Stimulated activated CD8-positive, alpha-beta memory T cell treated with anti-CD3 and anti-CD28 coated beads, Interleukin-2, amount 100 ng/mL, for 48 hours (primary cell): ENCODE measurements around the gene DKK1.
"Not testable (repeated sequence)": the region's sequence is repeated elsewhere in the genome, so short reads cannot be mapped to it uniquely, and the experiment has no call there.

Experiments used
- DNase-seq, 2 donors: peaks; one replicate each; pipeline ENCODE4 v3.0.0-alpha.2; 2020; ENCODE audit warnings: low read depth in 2 of 2

Gene DKK1

DNA sequence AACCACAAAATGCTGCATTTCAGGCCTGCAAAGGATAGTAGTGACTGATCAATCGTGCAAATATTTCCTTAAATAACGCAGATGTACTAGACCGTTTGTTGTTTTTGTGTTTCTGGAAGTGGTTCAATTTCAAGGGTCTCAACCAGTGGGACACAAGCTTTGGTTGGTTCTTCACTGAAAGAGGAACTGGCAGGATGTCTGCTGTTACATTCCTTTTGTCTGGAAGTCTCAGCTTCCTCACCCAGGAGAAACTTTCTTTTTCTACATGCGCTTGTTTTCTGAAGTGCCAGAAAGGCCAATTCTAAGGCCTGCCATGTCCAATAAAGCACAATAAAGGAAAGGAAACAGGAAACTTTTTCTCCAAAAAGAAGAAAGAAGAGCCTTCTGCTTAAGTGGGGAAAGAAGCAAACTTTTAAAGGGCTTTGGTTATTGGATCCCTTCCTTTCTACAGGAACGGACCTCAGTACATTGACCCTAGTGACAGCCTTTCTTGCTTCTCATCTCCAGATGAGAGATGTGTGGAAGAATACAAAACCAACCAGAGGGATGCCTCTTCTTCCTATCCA, 4.1 kb downstream of the DKK1 start:
- no peak for DNase-seq

DNA sequence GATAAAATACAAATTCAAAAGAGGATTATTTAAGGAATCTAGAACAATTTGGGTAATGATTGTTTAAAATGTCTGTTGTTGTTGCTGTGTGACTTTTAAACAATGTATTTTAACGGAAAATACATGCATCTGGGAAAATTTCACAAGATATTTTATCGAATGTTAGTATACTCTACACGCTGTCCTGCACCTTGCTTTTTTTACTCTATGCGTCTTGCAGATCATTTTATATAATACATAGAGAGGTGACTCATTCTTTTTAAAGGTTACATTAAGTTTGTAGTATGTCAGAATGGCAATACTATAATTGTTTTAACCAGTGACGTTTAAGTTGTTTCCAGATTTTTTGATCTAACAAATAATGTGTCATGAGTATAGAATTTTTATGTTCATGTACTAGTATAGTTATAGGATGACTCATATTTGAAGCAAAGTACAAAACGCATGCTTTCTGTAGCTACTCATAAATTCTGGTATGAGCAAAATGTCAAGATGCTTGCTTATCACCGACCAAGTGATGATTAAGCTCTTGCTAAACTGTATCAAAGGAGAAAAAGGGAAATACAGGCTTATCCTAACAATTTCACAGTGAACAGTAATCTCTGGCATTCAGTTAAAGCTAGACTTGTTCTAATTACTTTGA, 4.9 kb downstream of the DKK1 start:
- DNase-seq, result no peak

DNA sequence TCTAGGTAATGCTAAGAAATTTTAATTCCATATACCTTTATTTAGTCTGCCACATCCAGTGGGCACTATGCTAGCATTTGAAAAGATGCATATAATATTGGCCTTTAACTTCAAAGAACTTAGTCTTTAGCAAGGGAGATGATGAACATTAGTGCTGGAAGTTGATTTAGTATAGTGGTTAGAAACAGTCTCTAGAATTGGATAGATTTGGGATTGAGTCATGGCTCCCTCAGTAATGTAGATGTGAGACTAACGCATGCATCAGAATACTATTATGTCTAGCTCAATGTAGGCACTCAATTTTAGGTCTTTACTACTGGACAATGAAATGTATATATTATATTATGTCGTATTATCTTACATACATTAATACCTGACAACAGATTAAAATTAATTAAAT, 5.8 kb downstream of the DKK1 start:
- DNase-seq, result no peak

DNA sequence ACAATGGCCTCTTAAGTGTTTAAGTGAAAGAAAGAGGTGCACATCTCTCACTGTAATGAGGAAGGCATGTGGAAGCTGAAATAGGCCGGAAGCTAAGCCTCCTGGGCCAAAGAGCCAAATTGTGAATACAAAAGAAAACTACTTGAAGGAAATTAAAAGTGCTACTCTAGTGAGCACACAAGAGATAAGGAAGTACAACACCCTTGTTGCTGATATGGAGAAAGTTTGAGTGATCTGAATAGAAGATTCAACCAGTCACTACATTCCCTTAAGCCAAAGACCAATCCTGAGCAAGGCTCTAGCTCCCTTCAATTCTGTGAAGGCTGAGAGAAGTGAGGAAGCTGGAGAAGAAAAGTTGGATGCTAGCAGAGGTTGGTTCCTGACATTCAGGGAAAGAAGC, 8.2 kb downstream of the DKK1 start:
- DNase-seq, result no peak

DNA sequence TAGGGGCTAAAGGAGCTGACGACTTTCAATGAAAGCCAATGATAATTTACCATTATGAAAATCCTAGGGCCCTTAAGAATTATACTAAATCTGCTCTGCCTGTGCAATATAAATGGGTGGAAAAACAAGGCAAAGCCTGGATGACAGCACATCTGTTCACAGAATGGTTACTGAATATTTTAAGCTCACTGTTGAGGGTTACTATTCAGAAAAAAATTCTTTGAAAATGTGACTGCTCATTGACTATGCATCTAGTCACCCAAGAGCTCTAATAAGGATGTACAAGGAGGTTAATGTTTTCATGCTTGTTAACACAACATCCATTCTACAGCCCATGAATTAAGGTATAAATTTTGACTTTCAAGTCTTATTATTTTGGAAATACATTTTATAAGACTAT, 8.9 kb downstream of the DKK1 start:
- DNase-seq, result no peak

DNA sequence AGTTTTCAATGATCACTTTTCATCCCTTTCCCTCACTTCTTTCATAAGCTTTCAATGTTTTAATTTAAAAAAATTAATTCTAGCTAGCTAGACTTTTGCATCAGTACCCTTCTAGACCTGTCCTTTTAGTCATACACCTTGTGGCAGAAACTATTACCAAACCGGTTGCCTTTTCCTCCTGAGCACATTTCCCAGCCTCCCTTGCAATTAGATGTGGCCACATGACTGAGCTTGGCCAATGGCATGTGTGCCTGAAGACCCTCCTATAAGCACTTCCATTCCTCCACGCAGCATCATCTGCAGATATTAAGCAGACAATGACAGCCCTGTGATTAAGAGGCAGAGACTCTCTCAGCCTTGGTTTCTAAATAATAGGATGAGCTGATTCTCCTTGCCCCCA, 12.3 kb downstream of the DKK1 start:
- DNase-seq, result no peak

DNA sequence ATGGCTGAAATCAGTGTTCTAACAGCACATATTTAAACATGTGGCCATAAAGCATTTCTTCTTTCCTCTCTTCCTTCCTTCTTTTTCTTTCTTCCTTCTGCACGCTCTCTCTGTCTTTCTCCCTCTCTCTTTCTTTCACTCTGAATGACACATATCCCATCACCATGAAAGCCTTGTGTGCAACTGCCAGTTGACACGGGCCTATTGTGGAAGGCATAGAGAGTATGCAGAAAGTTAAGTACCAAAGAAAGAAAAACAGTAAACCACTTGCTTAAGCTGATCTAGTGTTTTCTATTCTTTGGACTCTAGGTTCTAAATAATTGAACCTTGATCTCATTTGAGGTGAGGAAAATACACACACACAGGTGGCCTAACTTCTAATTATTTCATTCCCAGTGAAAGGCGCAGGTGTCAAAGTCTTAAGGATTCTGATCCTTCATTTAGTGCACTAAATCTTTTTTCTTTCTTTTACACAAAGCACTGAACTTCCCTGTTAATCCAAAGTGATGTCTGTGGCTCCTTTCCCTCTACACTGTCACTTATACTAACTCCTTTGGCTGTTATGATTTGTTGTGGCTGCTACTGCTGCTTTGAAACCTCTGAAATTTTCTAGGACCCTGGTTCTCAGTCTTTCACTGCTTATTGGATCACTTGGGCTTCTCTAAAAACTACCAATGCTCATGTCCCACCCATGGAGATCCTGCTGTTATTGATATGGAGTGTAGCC, 17.7 kb downstream of the DKK1 start:
- DNase-seq, result no peak

DNA sequence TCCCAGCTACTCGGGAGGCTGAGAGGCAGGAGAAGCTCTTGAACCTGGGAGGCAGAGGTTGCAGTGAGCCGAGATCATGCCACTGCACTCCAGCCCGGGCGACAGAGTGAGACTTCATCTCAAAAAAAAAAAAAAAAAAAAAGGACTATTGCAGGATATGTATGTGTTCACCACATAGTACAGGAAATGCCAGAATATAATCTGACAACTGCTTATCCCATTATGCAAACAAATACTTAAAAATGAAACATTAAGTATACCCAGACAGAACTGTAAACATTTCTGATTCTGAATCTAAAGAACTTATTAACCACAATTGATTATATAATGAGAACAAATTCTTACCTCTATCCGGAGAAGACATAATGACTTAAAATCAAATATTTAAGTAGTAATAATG, 18.7 kb downstream of the DKK1 start:
- DNase-seq, result no peak

DNA sequence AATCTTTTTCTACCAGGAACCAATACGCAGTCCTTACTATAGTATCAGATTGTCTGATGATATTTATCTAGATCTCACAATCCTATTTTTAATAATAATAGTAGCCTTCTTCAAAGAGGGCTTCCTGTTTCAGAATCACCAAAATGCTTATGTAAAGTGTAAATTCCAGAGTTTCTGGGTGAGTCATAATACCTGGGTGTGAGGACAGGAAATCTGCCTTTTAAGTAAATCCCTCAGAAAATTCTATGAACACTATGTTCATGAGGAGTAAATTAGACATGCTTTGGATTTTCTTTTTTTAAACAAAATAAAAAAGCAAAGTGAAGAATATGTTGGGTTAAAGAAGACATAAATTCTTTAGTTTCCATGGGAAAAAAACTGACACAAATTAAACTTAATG, 20.5 kb downstream of the DKK1 start:
- no peak for DNase-seq

DNA sequence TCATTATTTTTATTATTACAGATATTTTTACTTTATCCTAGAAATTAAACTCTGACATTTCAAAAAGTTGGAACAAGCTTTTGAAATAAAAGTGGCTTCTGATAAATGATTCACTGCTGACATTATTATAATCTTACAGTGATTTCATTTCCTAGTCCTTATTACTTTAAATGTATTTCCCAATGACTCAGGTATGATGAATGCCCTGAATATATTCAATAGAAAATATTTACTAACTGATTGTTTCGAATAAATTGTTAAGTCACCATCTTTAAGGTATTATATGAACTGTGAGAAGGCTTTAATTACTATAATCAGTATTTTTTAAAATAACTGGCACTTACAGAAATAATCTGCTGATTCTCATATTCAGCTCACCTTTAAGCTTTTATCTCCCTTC, 21.6 kb downstream of the DKK1 start:
- no peak for DNase-seq

DNA sequence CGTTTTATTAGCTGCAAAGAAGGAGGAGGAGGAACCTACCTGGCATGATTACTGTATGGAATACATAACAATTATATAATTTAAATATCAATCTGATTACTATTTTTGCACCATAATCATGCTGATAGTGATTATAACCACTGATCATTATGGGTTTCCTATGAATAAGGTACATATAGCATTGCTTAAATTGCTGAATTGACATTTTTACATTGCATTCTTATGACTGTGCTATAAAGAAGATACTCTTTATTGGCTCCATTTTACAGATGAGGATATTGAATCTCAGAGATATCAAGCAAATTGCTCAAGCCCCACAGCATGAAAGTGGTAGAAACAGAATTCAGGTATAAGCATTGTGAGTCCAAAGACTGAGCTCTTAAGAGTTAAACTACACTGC, 23.1 kb downstream of the DKK1 start:
- no peak for DNase-seq

DNA sequence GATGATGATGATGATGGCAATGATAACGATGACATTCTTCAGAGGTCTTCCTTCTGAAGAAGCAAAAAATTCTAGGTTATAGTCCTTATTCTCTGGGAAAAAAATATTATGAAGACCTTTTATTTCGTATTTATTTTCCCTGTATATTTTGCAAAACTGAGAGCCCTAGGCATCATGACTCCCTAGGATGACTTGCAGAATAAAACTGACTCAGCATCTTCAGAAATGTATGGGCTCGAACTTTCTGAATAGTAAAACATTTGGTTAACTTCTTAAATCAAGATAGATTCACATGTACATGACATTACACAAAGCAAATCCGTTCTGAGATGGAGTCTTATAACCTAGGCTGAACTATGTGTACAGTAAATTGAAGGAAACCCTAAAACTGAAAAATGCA, 29.4 kb downstream of the DKK1 start:
- DNase-seq, result no peak

DNA sequence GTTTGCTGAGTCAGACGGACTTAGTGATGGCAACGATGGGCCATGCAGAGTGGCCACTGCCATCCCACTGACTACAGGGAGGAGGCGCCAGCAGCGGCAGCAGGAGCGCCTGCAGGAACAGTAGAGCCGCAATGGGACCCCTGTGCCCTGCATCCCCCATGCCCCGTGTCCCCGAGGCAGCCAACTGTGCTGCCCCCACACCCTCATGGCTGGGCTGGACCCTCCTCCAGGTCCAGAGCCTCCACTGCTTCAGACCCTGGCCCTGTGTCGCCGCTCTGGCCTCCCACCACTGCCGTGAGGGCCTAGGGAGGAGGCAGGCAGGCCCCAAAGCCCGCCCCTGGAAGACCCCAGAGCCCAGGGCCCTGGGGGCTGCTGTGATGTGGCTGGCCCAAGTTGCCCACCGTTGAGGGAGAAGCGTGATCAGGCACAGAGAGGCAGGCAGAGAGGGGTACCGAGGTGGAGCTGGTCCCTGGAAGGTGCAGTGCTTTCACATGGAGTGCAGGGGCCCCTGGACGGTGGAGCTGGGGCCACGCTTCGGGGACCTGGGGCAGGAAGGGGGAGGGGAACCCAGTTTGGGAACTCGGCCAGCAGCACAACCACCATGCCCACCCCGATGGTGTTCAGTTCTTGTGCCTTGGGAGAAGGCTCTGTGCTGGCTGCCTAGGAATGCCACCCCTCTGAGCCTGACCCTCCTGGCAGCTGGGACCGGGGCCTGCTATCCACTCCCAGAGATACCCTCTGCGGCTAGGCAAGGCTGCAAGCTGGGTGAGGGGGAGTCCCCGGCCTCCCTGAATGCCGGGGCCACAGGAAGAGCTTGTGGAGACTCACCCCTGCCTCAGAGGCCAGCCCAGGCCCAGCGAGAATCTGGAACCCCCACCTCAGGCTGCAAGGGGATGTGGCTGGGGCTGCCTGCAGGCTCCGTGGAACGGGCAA, 32.6 kb downstream of the DKK1 start:
- DNase-seq, result no peak

DNA sequence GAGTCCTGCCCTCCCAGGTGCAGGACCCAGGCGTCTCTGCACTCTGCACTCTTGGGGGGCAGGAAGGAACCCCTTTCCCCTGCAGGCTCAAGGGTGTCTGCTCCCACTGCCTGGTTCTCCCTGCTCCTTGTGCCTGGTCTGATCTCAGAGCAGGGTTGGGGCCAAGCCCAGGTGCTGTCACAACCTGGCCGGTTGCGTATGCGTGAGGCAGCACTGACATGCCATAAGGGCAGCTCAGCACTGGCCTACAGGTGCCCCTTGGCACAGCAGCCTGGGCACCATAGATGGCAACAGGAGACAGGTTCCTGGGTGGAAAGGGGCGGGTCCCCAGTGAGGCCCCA, 33.2 kb downstream of the DKK1 start:
- DNase-seq, result no peak

DNA sequence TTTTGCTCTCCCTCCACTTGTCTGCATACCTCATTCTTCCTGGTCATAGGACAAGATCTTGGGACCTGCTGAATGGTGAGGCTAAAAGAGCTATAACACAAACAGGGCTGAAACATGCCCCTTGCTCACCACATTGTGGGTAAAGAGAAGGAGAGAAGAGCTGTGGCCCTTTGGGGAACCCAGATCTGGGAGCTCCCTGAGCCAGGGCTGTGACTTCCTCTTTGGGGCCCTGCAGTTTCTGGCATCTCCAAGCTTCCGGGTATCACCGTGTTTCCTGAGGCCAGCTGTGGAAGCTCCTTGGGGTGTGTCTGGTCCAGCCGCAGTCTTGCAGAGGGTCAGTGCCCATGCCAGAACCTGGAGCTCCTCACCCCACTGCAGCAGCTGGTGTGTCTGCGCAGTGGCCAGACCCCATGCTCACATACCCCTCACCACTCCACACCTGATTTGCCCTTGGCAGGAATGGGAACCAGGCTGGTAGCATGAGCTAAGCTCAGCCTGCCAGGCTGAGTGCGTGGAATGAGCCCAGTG, 34.0 kb downstream of the DKK1 start:
- DNase-seq, result no peak

DNA sequence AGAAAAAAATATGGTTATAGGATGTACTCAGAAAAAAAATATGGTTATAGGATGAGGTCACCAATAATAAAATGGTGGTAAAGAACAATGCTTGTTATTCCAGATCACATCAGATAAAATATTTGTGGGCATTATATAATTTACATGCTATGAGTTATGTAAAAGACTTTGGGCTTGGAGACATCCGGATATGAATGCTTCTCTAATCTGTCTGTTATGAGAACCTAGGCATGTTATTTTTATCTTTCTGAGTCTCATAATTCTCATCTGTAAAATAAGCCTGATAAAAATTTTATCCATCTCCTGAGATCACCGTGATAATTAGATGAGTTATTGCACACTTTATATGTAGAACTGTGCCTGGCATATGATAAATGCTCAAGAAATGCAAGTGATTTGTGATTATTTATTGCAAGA, 37.8 kb downstream of the DKK1 start:
- no peak for DNase-seq

DNA sequence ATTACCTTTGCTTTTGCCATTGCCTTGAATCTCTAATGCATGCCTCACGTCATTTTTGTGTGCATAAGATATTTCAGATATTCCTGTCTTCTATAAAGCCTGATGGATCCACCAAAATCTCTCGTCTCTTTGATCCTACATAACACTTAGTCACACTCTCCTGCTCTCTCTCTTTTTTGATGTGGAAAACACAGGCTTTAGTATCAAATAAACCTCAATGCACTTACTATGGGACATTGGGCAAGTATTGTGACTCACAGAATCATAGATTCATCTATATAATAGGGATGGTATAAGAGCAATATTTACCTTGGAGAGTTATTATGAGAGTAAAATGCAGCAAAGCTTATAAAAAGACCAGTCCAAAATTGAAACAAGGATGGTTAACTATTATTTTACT, 39.1 kb downstream of the DKK1 start:
- DNase-seq, result no peak

DNA sequence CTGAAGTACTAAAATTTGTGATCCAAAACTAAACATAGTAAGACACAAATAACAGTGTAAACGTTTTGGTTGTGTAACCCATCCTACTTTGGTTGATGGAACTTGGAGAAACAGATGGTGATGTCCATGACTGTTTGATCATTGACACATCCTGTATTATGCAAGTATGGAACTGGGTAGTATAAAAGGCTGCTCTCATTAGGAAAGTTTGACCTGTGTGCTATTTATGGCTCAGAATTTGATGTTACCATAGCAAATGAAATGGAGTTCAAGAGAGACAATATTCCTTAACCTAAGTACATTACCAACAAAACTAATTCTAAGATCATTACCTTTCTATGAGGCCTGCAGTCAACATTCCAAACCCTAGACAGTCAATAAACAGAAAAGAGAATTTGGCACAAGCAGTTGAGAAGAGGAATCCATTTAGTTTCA, 39.9 kb downstream of the DKK1 start:
- no peak for DNase-seq

DNA sequence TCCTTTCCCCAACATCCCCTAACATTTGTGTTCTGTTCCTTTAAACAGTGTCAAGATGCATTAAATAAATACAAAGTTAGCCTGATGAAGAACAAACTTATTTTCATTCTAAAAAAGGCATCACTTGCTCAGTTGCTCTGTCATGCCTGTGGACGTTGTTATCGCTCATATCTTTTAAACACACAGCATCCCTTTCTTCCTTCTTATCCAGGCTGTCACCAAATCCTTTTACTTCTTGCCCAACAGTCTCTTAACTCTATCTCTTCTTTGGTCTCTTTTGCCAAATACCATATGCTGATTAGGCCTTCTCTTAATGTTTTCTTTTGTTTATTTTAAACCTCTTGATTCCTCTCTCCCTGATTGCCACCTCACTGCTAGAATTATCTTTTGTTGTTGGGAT, 43.9 kb downstream of the DKK1 start:
- no peak for DNase-seq

DNA sequence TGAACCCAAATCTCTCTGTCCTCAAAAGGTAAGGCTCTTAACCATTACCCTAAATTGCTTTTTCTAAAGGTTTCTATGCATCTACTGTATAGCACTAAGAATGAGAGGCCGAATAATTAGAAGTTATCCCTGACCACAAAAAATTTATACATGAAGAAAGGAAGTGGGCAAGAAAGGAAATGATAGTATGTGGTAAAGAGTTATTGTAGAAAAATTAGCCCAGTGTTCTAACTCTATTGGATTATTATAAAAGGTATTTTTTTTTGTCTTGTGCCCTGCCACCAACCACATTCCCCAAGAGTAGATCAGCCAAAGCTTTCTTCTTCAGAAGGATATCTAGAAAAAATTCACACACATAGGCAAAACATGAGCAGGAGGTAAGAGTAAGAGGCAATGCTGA, 45.4 kb downstream of the DKK1 start:
- no peak for DNase-seq

DNA sequence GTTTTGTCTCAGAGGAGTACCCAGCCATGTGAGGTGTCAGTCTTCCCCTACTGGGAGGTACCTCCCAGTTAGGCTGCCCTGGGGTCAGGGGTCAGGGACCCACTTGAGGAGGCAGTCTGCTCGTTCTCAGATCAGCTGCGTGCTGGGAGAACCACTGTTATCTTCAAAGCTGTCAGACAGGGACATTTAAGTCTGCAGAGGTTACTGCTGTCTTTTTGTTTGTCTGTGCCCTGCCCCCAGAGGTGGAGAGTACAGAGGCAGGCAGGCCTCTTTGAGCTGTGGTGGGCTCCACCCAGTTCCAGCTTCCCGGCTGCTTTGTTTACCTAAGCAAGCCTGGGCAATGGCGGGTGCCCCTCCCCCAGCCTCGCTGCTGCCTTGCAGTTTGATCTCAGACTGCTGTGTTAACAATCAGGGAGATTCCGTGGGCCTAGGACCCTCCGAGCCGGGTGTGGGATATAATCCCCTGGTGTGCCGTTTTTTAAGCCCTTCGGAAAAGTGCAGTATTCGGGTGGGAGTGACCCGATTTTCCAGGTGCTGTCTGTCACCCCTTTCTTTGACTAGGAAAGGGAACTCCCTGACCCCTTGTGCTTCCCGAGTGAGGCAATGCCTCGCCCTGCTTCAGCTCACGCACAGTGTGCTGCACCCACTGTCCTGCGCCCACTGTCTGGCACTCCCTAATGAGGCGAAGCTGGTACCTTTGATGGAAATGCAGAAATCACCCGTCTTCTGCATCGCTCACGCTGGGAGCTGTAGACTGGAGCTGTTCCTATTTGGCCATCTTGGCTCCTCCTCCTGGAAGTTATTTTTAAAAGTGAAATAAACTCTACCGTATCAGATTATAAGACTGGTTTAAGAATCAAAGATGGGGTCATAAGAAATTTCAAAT, 51.7 kb downstream of the DKK1 start:
- not testable (repeated sequence) for DNase-seq
